Testis (tissue), 2 donors: ENCODE results near the gene HTR5A.

Source experiments
- POLR2A ChIP-seq: fragments of 450-650 bp; IDR thresholded peaks from one replicate; pipeline ENCODE4 v1.6.1; 2017; ENCODE audit warnings: antibody characterized with exemption, mild to moderate bottlenecking, moderate library complexity
- TF ChIP-seq, protein P1 (sequence below), 3 experiments: fragments of 450-650 bp in 2 of 3; fragments of 200-600 bp in 1 of 3; sonication (generic) in 1 of 3; IDR thresholded peaks; one replicate each; pipeline ENCODE4 v1.5.1; 2016 to 2019; ENCODE audit warnings: antibody characterized with exemption in 3 of 3, mild to moderate bottlenecking in 2 of 3, moderate library complexity in 1 of 3

- TF ChIP-seq, protein P1, sequence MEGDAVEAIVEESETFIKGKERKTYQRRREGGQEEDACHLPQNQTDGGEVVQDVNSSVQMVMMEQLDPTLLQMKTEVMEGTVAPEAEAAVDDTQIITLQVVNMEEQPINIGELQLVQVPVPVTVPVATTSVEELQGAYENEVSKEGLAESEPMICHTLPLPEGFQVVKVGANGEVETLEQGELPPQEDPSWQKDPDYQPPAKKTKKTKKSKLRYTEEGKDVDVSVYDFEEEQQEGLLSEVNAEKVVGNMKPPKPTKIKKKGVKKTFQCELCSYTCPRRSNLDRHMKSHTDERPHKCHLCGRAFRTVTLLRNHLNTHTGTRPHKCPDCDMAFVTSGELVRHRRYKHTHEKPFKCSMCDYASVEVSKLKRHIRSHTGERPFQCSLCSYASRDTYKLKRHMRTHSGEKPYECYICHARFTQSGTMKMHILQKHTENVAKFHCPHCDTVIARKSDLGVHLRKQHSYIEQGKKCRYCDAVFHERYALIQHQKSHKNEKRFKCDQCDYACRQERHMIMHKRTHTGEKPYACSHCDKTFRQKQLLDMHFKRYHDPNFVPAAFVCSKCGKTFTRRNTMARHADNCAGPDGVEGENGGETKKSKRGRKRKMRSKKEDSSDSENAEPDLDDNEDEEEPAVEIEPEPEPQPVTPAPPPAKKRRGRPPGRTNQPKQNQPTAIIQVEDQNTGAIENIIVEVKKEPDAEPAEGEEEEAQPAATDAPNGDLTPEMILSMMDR (IDR thresholded peaks at IDR 0.05) = no peak
- TF ChIP-seq POLR2A = no peak
Measured at GRCh38 chr7:155051355-155051754, 18.8 kb upstream of the HTR5A start.
